NAMALWA (cell line): ENCODE results near the gene GPX2.

ENCODE experiments used
- DNase-seq: peaks from one replicate; pipeline ENCODE4 v3.0.0-alpha.2; 2015; ENCODE audit warnings: low spot score

GPX2 gene

GRCh38 chr14:64960762-64961276 is 18.3 kb upstream of the GPX2 start:
- DNase-seq, result no peak

GRCh38 chr14:64958743-64959142 is 16.2 kb upstream of the GPX2 start:
- no peak for DNase-seq

GRCh38 chr14:64958201-64958600 is 15.7 kb upstream of the GPX2 start:
- no peak for DNase-seq

GRCh38 chr14:64956697-64957406 is 14.3 kb upstream of the GPX2 start:
- no peak for DNase-seq

- DNase-seq, result no peak
These were observed 12.8 kb upstream of the GPX2 start for GRCh38 chr14:64955297-64955696.

GRCh38 chr14:64954491-64955240 is 12.1 kb upstream of the GPX2 start:
- no peak for DNase-seq

GRCh38 chr14:64953661-64954060 is 11.1 kb upstream of the GPX2 start:
- DNase-seq, result no peak

- no peak for DNase-seq
These were observed 10.7 kb upstream of the GPX2 start for GRCh38 chr14:64953310-64953654.

- DNase-seq, result peak; percentile 13
These were observed 10.2 kb upstream of the GPX2 start for GRCh38 chr14:64952598-64953309.

GRCh38 chr14:64951724-64952123 is 9.2 kb upstream of the GPX2 start:
- no peak for DNase-seq

- no peak for DNase-seq
These were observed 8.7 kb upstream of the GPX2 start for GRCh38 chr14:64951291-64951690.

- DNase-seq, result no peak
These were observed 8.3 kb upstream of the GPX2 start for GRCh38 chr14:64950889-64951288.

GRCh38 chr14:64948612-64949210 is 6.2 kb upstream of the GPX2 start:
- no peak for DNase-seq

GRCh38 chr14:64947710-64948611 is 5.4 kb upstream of the GPX2 start:
- no peak for DNase-seq

- DNase-seq, result no peak
These were observed 3.9 kb upstream of the GPX2 start for GRCh38 chr14:64946310-64947045.

- DNase-seq, result no peak
These were observed 3.1 kb upstream of the GPX2 start for GRCh38 chr14:64945431-64946178.

- no peak for DNase-seq
These were observed 2.3 kb upstream of the GPX2 start for GRCh38 chr14:64944861-64945260.

GRCh38 chr14:64944041-64944440 is 1.5 kb upstream of the GPX2 start:
- no peak for DNase-seq

- DNase-seq, result no peak
These were observed 1.0 kb upstream of the GPX2 start for GRCh38 chr14:64943556-64943955.

- DNase-seq, result no peak
These were observed 2.1 kb downstream of the GPX2 start for GRCh38 chr14:64940336-64940910.
